ENCODE measurements around the gene LRRC75B. TPM values are rescaled to one million over a fixed set of nuclear protein-coding genes. Genes with fewer than 3 reads are reported as not detected.
A peak's percentile ranks its signal among the peaks of the same experiment; 100 is the strongest.

The LRRC75B gene
- total RNA-seq, 1 donor from 2014 or later = 10.2 TPM

GRCh38 chr22:24564376-24565058 is 28.4 kb downstream of the LRRC75B start:
- peaks cover 73% of the 10 kb centered on the region for H3K36me3 ChIP-seq
- no peak overlapping the region for H3K27ac ChIP-seq
- no peaks in the 10 kb centered on the region for H3K27me3 ChIP-seq (ENCODE audit: low read depth)
- TF ChIP-seq CTCF (IDR thresholded peaks at IDR 0.05) = no peak
- peaks cover 42% of the 10 kb centered on the region for H3K4me1 ChIP-seq
- H3K4me3 ChIP-seq = no peak overlapping the region
- DNase-seq (no peak), ATAC-seq (no peak)
- H3K9me3 ChIP-seq = no peaks in the 10 kb centered on the region
- intact Hi-C loops (cut with DNase I) = no loop called here

- no peak for TF ChIP-seq CTCF (IDR thresholded peaks at IDR 0.05)
- DNase-seq = no peak
- Histone ChIP-seq H3K27me3 (ENCODE audit: low read depth) (no peaks in the 10 kb centered on the region), H3K36me3 (peaks cover 73% of the 10 kb centered on the region), H3K4me1 (peaks cover 42% of the 10 kb centered on the region), H3K9me3 (no peaks in the 10 kb centered on the region), H3K27ac (no peak overlapping the region), H3K4me3 (no peak overlapping the region)
- intact Hi-C loops (cut with DNase I) = no loop called here
- ATAC-seq = no peak
Measured at GRCh38 chr22:24563246-24563645, 29.6 kb downstream of the LRRC75B start.

GRCh38 chr22:24559471-24559870 is 33.4 kb downstream of the LRRC75B start:
- Histone ChIP-seq H3K27me3 (ENCODE audit: low read depth) (no peaks in the 10 kb centered on the region), H3K4me3 (no peak overlapping the region), H3K27ac (no peak overlapping the region), H3K4me1 (peaks cover 34% of the 10 kb centered on the region), H3K36me3 (peaks cover 62% of the 10 kb centered on the region), H3K9me3 (no peaks in the 10 kb centered on the region)
- no peak for TF ChIP-seq CTCF (IDR thresholded peaks at IDR 0.05)
- DNase-seq (no peak), ATAC-seq (no peak)
- intact Hi-C loops (cut with DNase I) = no loop called here

DNA sequence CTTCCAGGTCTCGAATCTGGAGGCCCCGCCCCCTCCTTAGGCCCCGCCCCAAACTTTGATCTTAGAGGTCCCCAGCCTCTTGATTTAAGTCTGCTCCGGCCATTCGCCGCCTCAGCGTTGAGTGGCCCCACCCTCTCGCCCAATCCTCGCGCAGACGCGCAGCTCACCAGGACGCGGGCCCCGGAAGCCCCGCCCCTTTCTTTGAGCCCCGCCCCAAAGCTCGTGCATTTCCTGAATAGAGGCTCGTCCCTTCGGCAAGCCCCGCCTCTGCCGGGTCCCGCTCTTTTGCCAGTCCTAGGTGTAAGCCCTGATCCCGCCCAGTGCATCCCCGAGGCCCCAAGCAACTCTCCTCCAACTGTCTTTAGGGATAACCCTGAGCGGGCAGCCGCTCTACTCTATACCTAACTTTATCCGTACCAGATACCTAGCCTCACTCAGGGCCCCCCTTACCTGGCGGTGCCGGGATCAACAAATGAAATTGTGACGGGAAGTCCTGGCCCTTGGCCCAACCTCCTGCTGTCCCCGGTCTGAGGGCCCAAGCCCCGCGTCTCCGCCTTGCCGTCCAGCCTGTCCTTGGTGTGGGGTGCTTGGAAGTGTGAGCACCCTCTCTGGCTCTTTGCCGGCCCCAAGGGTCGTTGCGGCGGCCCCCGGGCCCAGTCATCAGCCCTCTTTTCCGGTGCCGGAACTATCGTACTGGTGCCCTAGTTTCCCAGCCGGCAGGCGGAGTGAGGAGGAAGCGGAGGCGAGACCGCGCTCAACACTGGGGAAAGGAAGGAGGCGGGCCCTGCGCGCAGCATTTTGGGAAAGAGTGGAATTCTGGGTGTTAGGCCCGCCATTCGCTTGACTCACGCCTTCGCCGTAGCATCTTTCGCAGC is 37.5 kb downstream of the LRRC75B start, which contains the start of gene SNRPD3:
TSS of gene SNRPD3 (plus strand) at position 835 of the 875 bp plus-strand sequence. CDS start 1,676 bp downstream, outside the sequence.
- no peaks in the 10 kb centered on the region for H3K9me3 ChIP-seq
- H3K4me3 ChIP-seq = peak within 1 kb of the TSS; percentile 76
- TF ChIP-seq CTCF (IDR thresholded peaks at IDR 0.05) = peak; percentile 23
- H3K4me1 ChIP-seq = peaks cover 52% of the 10 kb centered on the region
- ATAC-seq = peak; percentile 96 to 97
- DNase-seq = peak; percentile 100
- intact Hi-C loops (cut with DNase I) = no loop called here
- peak within 1 kb of the TSS; percentile 94 for H3K27ac ChIP-seq
- H3K27me3 ChIP-seq (ENCODE audit: low read depth) = no peaks in the 10 kb centered on the region
- peaks cover 39% of the 10 kb centered on the region for H3K36me3 ChIP-seq

- DNase-seq (peak; percentile 54), ATAC-seq (peak; percentile 0 to 2)
- Histone ChIP-seq H3K36me3 (peaks cover 37% of the 10 kb centered on the region), H3K4me1 (peaks cover 61% of the 10 kb centered on the region), H3K27ac (peak within 1 kb of the TSS; percentile 94), H3K27me3 (ENCODE audit: low read depth) (no peaks in the 10 kb centered on the region), H3K9me3 (no peaks in the 10 kb centered on the region), H3K4me3 (peak within 1 kb of the TSS; percentile 76)
- intact Hi-C loops (cut with DNase I) = no loop called here
- TF ChIP-seq CTCF (IDR thresholded peaks at IDR 0.05) = no peak
Measured at GRCh38 chr22:24554313-24555164, 38.3 kb downstream of the LRRC75B start, which contains the start of gene GUCD1. TSS of gene GUCD1 (minus strand) at chr22:24555138. CDS start at chr22:24554991, 147 bp downstream.

Data from lower lobe of right lung (tissue), 2 donors.